SK-N-SH (cell line): ENCODE data around the gene BEGAIN. TPM values are rescaled to one million over a fixed set of nuclear protein-coding genes. Genes with fewer than 3 reads are reported as not detected.

Experiments used
- CTCF ChIA-PET: fragments of 300-600, 350-600 bp; formaldehyde crosslinking; extraction: SDS; loops from one replicate; lab custom pipeline; 2021; lab: Yijun Ruan, JAX
- POLR2A ChIA-PET: fragments of 350-600 bp; sonication (Branson Sonifier 250); formaldehyde crosslinking; extraction: SDS; loops from one replicate; lab custom pipeline; 2020; ENCODE audit warnings: antibody characterized with exemption, inconsistent platforms; lab: Yijun Ruan, JAX
- DNase-seq: peaks from one replicate; pipeline ENCODE4 v3.0.0; 2012
- H2AFZ ChIP-seq: fragments of 200-600 bp; sonication (generic); 2 replicates; pipeline ENCODE4 v1.8.1; 2016; ENCODE audit warnings: antibody characterized with exemption, mild to moderate bottlenecking, low read depth
- H3F3A ChIP-seq: fragments of 200-600 bp; sonication (generic); replicated peaks from 2 replicates; pipeline ENCODE3; 2016; ENCODE audit warnings: antibody characterized with exemption, mild to moderate bottlenecking; ENCODE audit not compliant: insufficient read depth
- H3K27ac ChIP-seq, 2 experiments: fragments of 200-500 bp in 1 of 2; fragments of 200-600 bp in 1 of 2; sonication (Bioruptor generic) in 1 of 2; sonication (generic), shearing (Covaris generic) in 1 of 2; 2 replicates each; pipeline versions ENCODE4 v1.5.1 to v1.6.1; 2014 to 2016; ENCODE audit warnings: low read depth in 2 of 2, inconsistent platforms in 1 of 2, low read length in 1 of 2, mild to moderate bottlenecking in 1 of 2, mixed read lengths in 1 of 2
- H3K27me3 ChIP-seq: fragments of 200-600 bp; sonication (generic), shearing (Covaris generic); 2 replicates; pipeline ENCODE4 v1.6.1; 2016; ENCODE audit warnings: mixed run types; ENCODE audit not compliant: insufficient read depth
- H3K36me3 ChIP-seq, 2 experiments: fragments of 200-500 bp in 1 of 2; fragments of 200-600 bp in 1 of 2; sonication (Bioruptor generic) in 1 of 2; sonication (generic) in 1 of 2; replicated peaks in 1 of 2; 2 replicates each; pipeline versions ENCODE3 to v1.5.1; 2014 to 2016; ENCODE audit warnings: low read length in 1 of 2, mild to moderate bottlenecking in 1 of 2; ENCODE audit not compliant: insufficient read depth in 2 of 2, control insufficient read depth in 1 of 2
- H3K4me1 ChIP-seq, 2 experiments: fragments of 200-500 bp in 1 of 2; fragments of 200-600 bp in 1 of 2; sonication (Bioruptor generic) in 1 of 2; sonication (generic), shearing (Covaris generic) in 1 of 2; 2 replicates each; pipeline versions ENCODE4 v1.5.1 to v1.6.1; 2014 to 2016; ENCODE audit warnings: low read depth in 1 of 2, low read length in 1 of 2, mixed run types in 1 of 2; ENCODE audit not compliant: insufficient read depth in 2 of 2, control insufficient read depth in 1 of 2
- H3K4me2 ChIP-seq: fragments of 200-600 bp; sonication (generic), shearing (Covaris generic); 2 replicates; pipeline ENCODE4 v1.6.1; 2017; ENCODE audit warnings: mixed run types
- H3K4me3 ChIP-seq, 2 experiments: fragments of 200-500 bp in 1 of 2; fragments of 200-600 bp in 1 of 2; sonication (Bioruptor generic) in 1 of 2; sonication (generic), shearing (Covaris generic) in 1 of 2; 2 replicates each; pipeline versions ENCODE4 v1.5.1 to v1.8.1; 2014 to 2016; ENCODE audit warnings: low read depth in 2 of 2, inconsistent platforms in 1 of 2, low read length in 1 of 2, mild to moderate bottlenecking in 1 of 2, mixed read lengths in 1 of 2, moderate library complexity in 1 of 2
- H3K79me2 ChIP-seq: fragments of 200-600 bp; sonication (generic); 2 replicates; pipeline ENCODE4 v1.8.1; 2017; ENCODE audit warnings: mild to moderate bottlenecking; ENCODE audit not compliant: insufficient read depth
- H3K9ac ChIP-seq: fragments of 200-600 bp; sonication (generic); 2 replicates; pipeline ENCODE4 v1.6.1; 2017; ENCODE audit warnings: mixed run types
- H3K9me2 ChIP-seq: fragments of 200-600 bp; sonication (generic); 2 replicates; pipeline ENCODE4 v1.6.1; 2017; ENCODE audit warnings: mixed run types
- H3K9me3 ChIP-seq: fragments of 200-600 bp; sonication (generic); 2 replicates; pipeline ENCODE4 v1.6.1; 2017; ENCODE audit warnings: mixed run types, mild to moderate bottlenecking, moderate library complexity
- H4K20me1 ChIP-seq: fragments of 200-600 bp; sonication (generic); 2 replicates; pipeline ENCODE4 v1.6.1; 2017; ENCODE audit warnings: mild to moderate bottlenecking, mixed run types; ENCODE audit not compliant: insufficient read depth
- CHD2 ChIP-seq: fragments of 150-350 bp; IDR thresholded peaks from 2 replicates; pipeline ENCODE4 v1.6.1; 2018; ENCODE audit warnings: low read length; ENCODE audit not compliant: partially characterized antibody
- CTCF ChIP-seq: fragments of 200-600 bp; sonication (generic); IDR thresholded peaks from 2 replicates; pipeline ENCODE4 v1.6.1; 2017; ENCODE audit warnings: antibody characterized with exemption, mild to moderate bottlenecking, moderate library complexity
- ELF1 ChIP-seq: IDR thresholded peaks from 2 replicates; pipeline ENCODE4 v1.4.0; 2012
- EP300 ChIP-seq, 2 experiments: IDR thresholded peaks; 2 replicates each; pipeline versions ENCODE4 v1.4.0 to v1.6.1; 2012; ENCODE audit warnings: borderline replicate concordance in 1 of 2, low read depth in 1 of 2, low read length in 1 of 2
- FOSL2 ChIP-seq: IDR thresholded peaks from 2 replicates; pipeline ENCODE4 v1.4.0; 2012; ENCODE audit warnings: low read depth, mild to moderate bottlenecking, moderate library complexity, borderline replicate concordance
- FOXJ3 ChIP-seq: sonication (generic); formaldehyde crosslinking; IDR thresholded peaks from 2 replicates; pipeline ENCODE4 v1.5.1; 2020; ENCODE audit warnings: mild to moderate bottlenecking, missing genetic modification reagents
- FOXM1 ChIP-seq: IDR thresholded peaks from 2 replicates; pipeline ENCODE4 v1.4.0; 2012; ENCODE audit warnings: low read depth, mild to moderate bottlenecking
- GATA2 ChIP-seq: sonication (generic); formaldehyde crosslinking; IDR thresholded peaks from 2 replicates; pipeline ENCODE4 v1.5.0; 2020; ENCODE audit warnings: mild to moderate bottlenecking, missing genetic modification reagents
- IRF3 ChIP-seq: fragments of 150-350 bp; IDR thresholded peaks from 2 replicates; pipeline ENCODE4 v1.6.1; 2016; ENCODE audit warnings: mild to moderate bottlenecking, low read depth, low read length
- JUND ChIP-seq: IDR thresholded peaks from 2 replicates; pipeline ENCODE4 v1.4.0; 2012
- MEF2A ChIP-seq: IDR thresholded peaks from 2 replicates; pipeline ENCODE4 v1.4.0; 2012; ENCODE audit warnings: low read depth, borderline replicate concordance
- NFIC ChIP-seq: IDR thresholded peaks from 2 replicates; pipeline ENCODE4 v1.4.0; 2012; ENCODE audit warnings: borderline replicate concordance
- NRF1 ChIP-seq: IDR thresholded peaks from 2 replicates; pipeline ENCODE4 v1.6.1; 2012; ENCODE audit warnings: low read depth, mild to moderate bottlenecking, low read length
- PBX3 ChIP-seq: IDR thresholded peaks from 2 replicates; pipeline ENCODE4; 2012
- POLR2AphosphoS5 ChIP-seq: IDR thresholded peaks from 2 replicates; pipeline ENCODE4 v1.6.1; 2012; ENCODE audit warnings: low read depth, low read length
- RAD21 ChIP-seq: IDR thresholded peaks from 2 replicates; pipeline ENCODE4 v1.6.1; 2012; ENCODE audit warnings: mild to moderate bottlenecking, low read length
- RFX5 ChIP-seq: IDR thresholded peaks from 2 replicates; pipeline ENCODE4 v1.6.1; 2012; ENCODE audit warnings: mild to moderate bottlenecking, improper control_type of control experiment, low read length
- SIN3A ChIP-seq: IDR thresholded peaks from 2 replicates; pipeline ENCODE4 v1.6.1; 2012; ENCODE audit warnings: low read depth, mild to moderate bottlenecking, low read length, moderate library complexity, borderline replicate concordance
- SMC3 ChIP-seq: IDR thresholded peaks from 2 replicates; pipeline ENCODE4 v1.6.1; 2012; ENCODE audit warnings: low read depth, low read length, improper control_type of control experiment
- TEAD4 ChIP-seq: IDR thresholded peaks from 2 replicates; pipeline ENCODE4 v1.4.0; 2012; ENCODE audit warnings: mild to moderate bottlenecking, borderline replicate concordance; ENCODE audit not compliant: insufficient read depth
- USF1 ChIP-seq: IDR thresholded peaks from 2 replicates; pipeline ENCODE4 v1.4.0; 2012; ENCODE audit warnings: low read depth, borderline replicate concordance
- YY1 ChIP-seq: IDR thresholded peaks from 2 replicates; pipeline ENCODE4 v1.4.0; 2012; ENCODE audit warnings: low read depth, mild to moderate bottlenecking
- WGBS: methylation state at CpG from one replicate; pipeline ENCODE4 v1.1.6; 2017; ENCODE audit warnings: low lambda C conversion rate; 5-methylcytosine and 5-hydroxymethylcytosine counted together
- polyA plus RNA-seq, 3 experiments: library from polyadenylated mRNA; depleted of rRNA; stranded (reverse); fragments of >200 nt; gene quantifications; 2 replicates each; pipeline ENCODE4 v1.2.3, GENCODE V29; 2012

The BEGAIN gene
- polyA plus RNA-seq, 1 of the 3 experiments (the other 2 are of a cell fraction): 4.2 TPM

- Histone ChIP-seq H3K27me3 (no peaks in the 10 kb centered on the region), H3K4me1 (peaks cover 0 to 28% of the 10 kb centered on the region in 2 experiments; a peak in 1 of 4 replicates), H3K79me2 (no peaks in the 10 kb centered on the region), H3K9me3 (no peaks in the 10 kb centered on the region), H3F3A (no peaks in the 10 kb centered on the region), H3K9ac (no peak overlapping the region), H3K4me2 (no peak overlapping the region), H3K36me3 (no peaks in the 10 kb centered on the region), H2AFZ (no peak overlapping the region), H3K4me3 (no peak overlapping the region), H3K27ac (no peak overlapping the region), H4K20me1 (no peaks in the 10 kb centered on the region), H3K9me2 (no peaks in the 10 kb centered on the region)
- CTCF ChIA-PET: no interaction called here
- 83% methylated on average over 8 of the region's 10 CpGs for whole genome bisulfite sequencing
- TF ChIP-seq YY1 (no peak), NRF1 (no peak), NFIC (no peak), POLR2AphosphoS5 (no peak), FOXJ3 (CRISPR knock-in tag) (no peak), FOXM1 (no peak), MEF2A (no peak), ELF1 (no peak), EP300 (IDR thresholded peaks at IDR 0.05; ENCODE audit: borderline replicate concordance in 1 of 2, low read depth in 1 of 2, low read length in 1 of 2) (no peak), JUND (no peak), CTCF (no peak), RFX5 (no peak), FOSL2 (no peak), RAD21 (no peak)
- POLR2A ChIA-PET: interaction anchor here (1.5 kb wide), 1 partner anchor 19 kb away, joined by 5 read pairs; no protein-coding TSS in a partner anchor
- DNase-seq: peak; percentile 27
These were observed 20.4 kb upstream of the BEGAIN start for GRCh38 chr14:100607611-100607956.

GRCh38 chr14:100606687-100607610 is 19.7 kb upstream of the BEGAIN start:
- H4K20me1 ChIP-seq: no peaks in the 10 kb centered on the region
- no peaks in the 10 kb centered on the region for H3K79me2 ChIP-seq
- H3K36me3 ChIP-seq: no peaks in the 10 kb centered on the region
- no peaks in the 10 kb centered on the region for H3F3A ChIP-seq
- POLR2A ChIA-PET: interaction anchor here (1.5 kb wide), 1 partner anchor 18 kb away, joined by 5 read pairs; no protein-coding TSS in a partner anchor
- CTCF ChIA-PET: interaction anchor here (1.5 kb wide), 1 partner anchor 47 kb away, joined by 3 read pairs; no protein-coding TSS in a partner anchor
- H3K4me2 ChIP-seq: no peak overlapping the region
- peak; percentile 31 for DNase-seq
- no peaks in the 10 kb centered on the region for H3K9me2 ChIP-seq
- H3K27me3 ChIP-seq: no peaks in the 10 kb centered on the region
- H2AFZ ChIP-seq: no peak overlapping the region
- no peaks in the 10 kb centered on the region for H3K9me3 ChIP-seq
- 70% methylated on average over 14 of the region's 15 CpGs for WGBS
- H3K4me3 ChIP-seq: no peak overlapping the region
- peaks cover 0 to 28% of the 10 kb centered on the region in 2 experiments; a peak in 1 of 4 replicates for H3K4me1 ChIP-seq
- H3K9ac ChIP-seq: no peak overlapping the region
- H3K27ac ChIP-seq: no peak overlapping the region; a peak in 1 of 4 replicates
- TF ChIP-seq GATA2 (CRISPR knock-in tag) (no peak), NFIC (no peak), EP300 (IDR thresholded peaks at IDR 0.05; ENCODE audit: borderline replicate concordance in 1 of 2, low read depth in 1 of 2, low read length in 1 of 2) (no peak), SMC3 (no peak), POLR2AphosphoS5 (no peak), FOXJ3 (CRISPR knock-in tag) (no peak), PBX3 (no peak), USF1 (no peak), YY1 (no peak), TEAD4 (no peak), JUND (no peak), SIN3A (no peak), CHD2 (no peak), IRF3 (no peak), FOSL2 (no peak)
